Breast epithelium (tissue), 4 donors: ENCODE data around the gene CADM2. TPM values are rescaled to one million over a fixed set of nuclear protein-coding genes. Genes with fewer than 3 reads are reported as not detected.

Experiments used
- DNase-seq, 2 donors: peaks; one replicate each; pipeline ENCODE4 v3.0.0-alpha.2; 2019; ENCODE audit warnings: low spot score in 2 of 2
- H3K27ac ChIP-seq, 2 donors: fragments of 200-600 bp; sonication (generic) in 1 of 2; one replicate each; pipeline ENCODE4 v1.5.1; 2016 to 2019; ENCODE audit warnings: mild to moderate bottlenecking in 1 of 2
- H3K27me3 ChIP-seq, 2 donors: fragments of 200-600 bp; sonication (generic) in 1 of 2; one replicate each; pipeline versions ENCODE4 v1.5.1 to v1.6.0; 2017 to 2019; ENCODE audit warnings: control low read depth in 1 of 2, mild to moderate bottlenecking in 1 of 2
- H3K36me3 ChIP-seq: fragments of 200-600 bp; one replicate; pipeline ENCODE4 v1.5.1; 2019
- H3K4me1 ChIP-seq, 2 donors: fragments of 200-600 bp; sonication (generic); one replicate each; pipeline ENCODE4 v1.5.1; 2016 to 2019; ENCODE audit warnings: control low read depth in 1 of 2
- H3K4me3 ChIP-seq, 3 donors: fragments of 200-600 bp; sonication (generic); 1 replicate in 2 of 3; 2 replicates in 1 of 3; pipeline ENCODE4 v1.5.1; 2016 to 2019; ENCODE audit warnings: mild to moderate bottlenecking in 3 of 3, moderate library complexity in 2 of 3
- H3K9me3 ChIP-seq, 2 donors: fragments of 200-600 bp; sonication (generic) in 1 of 2; one replicate each; pipeline ENCODE4 v1.5.1; 2016 to 2019; ENCODE audit warnings: control low read depth in 1 of 2
- POLR2A ChIP-seq: fragments of 450-650 bp; IDR thresholded peaks from one replicate; pipeline ENCODE4 v1.6.1; 2016; ENCODE audit warnings: antibody characterized with exemption, mild to moderate bottlenecking, moderate library complexity
- POLR2AphosphoS5 ChIP-seq, 3 donors: sonication (generic); formaldehyde crosslinking; IDR thresholded peaks; one replicate each; pipeline ENCODE4 v1.6.1; 2017; ENCODE audit warnings: antibody characterized with exemption in 3 of 3
- intact Hi-C: fragments of 100-400 bp; cut with DNase I; formaldehyde crosslinking; loops from one replicate; pipeline ENCODE4 v1.15.1; 2023; ENCODE audit warnings: low total_unique reads
- total RNA-seq, 3 donors: library from RNA; depleted of rRNA; stranded (reverse); fragments of >200 nt; gene quantifications; one replicate each; pipeline ENCODE4 v1.1.0, GENCODE V29; 2016
- TF ChIP-seq, protein P1 (sequence below), 3 donors: fragments of 450-650 bp; IDR thresholded peaks; one replicate each; pipeline ENCODE4 v1.5.1; 2016 to 2017; ENCODE audit warnings: antibody characterized with exemption in 3 of 3, mild to moderate bottlenecking in 3 of 3, moderate library complexity in 3 of 3

CADM2 gene
- total RNA-seq, 3 donors from 2014 or later: 2.3 to 7.4 (median 6.9) TPM

DNA sequence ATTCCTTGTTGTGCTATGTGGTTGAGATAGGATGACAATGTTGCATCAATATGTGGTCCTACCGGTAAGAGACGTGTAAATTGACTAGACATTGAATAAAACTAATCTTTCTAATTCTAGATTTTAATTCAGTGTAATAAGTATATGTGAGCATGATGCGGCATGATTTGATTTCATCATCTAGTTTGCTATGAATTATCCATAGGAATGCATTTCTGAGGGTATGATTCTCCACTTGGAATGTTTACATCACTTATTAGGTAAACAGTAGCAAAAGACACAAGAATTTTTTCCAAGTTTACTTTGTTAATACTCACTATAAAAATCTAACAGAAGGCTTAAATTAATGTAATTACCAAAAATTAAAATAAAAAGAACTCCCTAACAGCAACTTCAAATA lies 353.5 kb downstream of the CADM2 start:
- no peaks in the 10 kb centered on the region for H3K27me3 ChIP-seq
- no peak overlapping the region for H3K27ac ChIP-seq
- TF ChIP-seq POLR2A: no peak
- TF ChIP-seq POLR2AphosphoS5 (IDR thresholded peaks at IDR 0.05): no peak
- TF ChIP-seq, protein P1, sequence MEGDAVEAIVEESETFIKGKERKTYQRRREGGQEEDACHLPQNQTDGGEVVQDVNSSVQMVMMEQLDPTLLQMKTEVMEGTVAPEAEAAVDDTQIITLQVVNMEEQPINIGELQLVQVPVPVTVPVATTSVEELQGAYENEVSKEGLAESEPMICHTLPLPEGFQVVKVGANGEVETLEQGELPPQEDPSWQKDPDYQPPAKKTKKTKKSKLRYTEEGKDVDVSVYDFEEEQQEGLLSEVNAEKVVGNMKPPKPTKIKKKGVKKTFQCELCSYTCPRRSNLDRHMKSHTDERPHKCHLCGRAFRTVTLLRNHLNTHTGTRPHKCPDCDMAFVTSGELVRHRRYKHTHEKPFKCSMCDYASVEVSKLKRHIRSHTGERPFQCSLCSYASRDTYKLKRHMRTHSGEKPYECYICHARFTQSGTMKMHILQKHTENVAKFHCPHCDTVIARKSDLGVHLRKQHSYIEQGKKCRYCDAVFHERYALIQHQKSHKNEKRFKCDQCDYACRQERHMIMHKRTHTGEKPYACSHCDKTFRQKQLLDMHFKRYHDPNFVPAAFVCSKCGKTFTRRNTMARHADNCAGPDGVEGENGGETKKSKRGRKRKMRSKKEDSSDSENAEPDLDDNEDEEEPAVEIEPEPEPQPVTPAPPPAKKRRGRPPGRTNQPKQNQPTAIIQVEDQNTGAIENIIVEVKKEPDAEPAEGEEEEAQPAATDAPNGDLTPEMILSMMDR (IDR thresholded peaks at IDR 0.05): no peak
- no peak overlapping the region for H3K4me3 ChIP-seq
- intact Hi-C loops: no loop called here
- no peaks in the 10 kb centered on the region for H3K36me3 ChIP-seq
- H3K4me1 ChIP-seq: no peaks in the 10 kb centered on the region
- H3K9me3 ChIP-seq: no peaks in the 10 kb centered on the region
- no peak for DNase-seq

DNA sequence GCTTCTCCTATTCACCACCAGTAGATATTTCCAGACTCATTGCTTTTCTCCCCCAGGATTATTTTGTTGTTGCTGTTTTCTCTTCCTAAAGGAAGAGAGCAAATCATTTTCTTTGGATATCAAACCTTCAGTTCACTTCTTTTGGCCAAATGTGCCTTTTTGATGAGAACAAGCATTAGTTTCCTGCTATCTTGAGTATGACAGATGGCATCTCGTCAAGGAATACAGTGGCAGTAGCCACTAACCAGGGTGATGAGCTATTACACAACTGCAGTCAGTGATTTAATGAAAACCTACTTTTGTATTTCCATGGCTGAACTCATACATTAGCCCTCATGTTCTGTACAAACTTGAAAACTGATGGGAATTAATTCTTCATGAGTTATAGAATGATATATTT lies 354.6 kb downstream of the CADM2 start:
- no peaks in the 10 kb centered on the region for H3K9me3 ChIP-seq
- no peak overlapping the region for H3K4me3 ChIP-seq
- intact Hi-C loops: no loop called here
- no peaks in the 10 kb centered on the region for H3K4me1 ChIP-seq
- H3K36me3 ChIP-seq: no peaks in the 10 kb centered on the region
- no peak overlapping the region for H3K27ac ChIP-seq
- H3K27me3 ChIP-seq: no peaks in the 10 kb centered on the region
- DNase-seq: no peak
- TF ChIP-seq POLR2AphosphoS5 (IDR thresholded peaks at IDR 0.05) (no peak), POLR2A (no peak)
- TF ChIP-seq, protein P1 (IDR thresholded peaks at IDR 0.05): no peak

DNA sequence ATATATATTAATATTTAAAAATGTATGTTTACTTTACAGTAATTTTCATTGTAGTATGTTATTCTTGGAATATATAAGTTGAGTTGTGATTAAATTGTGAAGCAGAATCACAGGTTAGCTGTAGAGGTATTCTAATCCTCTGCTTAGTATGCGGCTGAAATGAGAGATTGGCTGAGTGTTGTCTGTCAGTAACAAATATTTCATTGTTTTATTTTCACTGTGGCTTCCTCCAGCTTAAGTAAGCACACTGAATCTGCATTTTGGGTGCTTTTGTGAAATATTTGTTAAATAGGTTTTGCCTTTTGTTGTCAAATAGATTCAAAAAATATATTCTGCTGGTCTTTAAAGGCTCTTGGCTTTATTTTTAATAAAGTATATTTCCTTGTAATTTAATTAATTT lies 357.5 kb downstream of the CADM2 start:
- Histone ChIP-seq H3K4me1 (no peaks in the 10 kb centered on the region), H3K4me3 (no peak overlapping the region), H3K27me3 (no peaks in the 10 kb centered on the region), H3K9me3 (no peaks in the 10 kb centered on the region), H3K27ac (no peak overlapping the region), H3K36me3 (no peaks in the 10 kb centered on the region)
- intact Hi-C loops: no loop called here
- TF ChIP-seq, protein P1 (IDR thresholded peaks at IDR 0.05): no peak
- no peak for TF ChIP-seq POLR2A
- no peak for TF ChIP-seq POLR2AphosphoS5 (IDR thresholded peaks at IDR 0.05)
- no peak for DNase-seq

DNA sequence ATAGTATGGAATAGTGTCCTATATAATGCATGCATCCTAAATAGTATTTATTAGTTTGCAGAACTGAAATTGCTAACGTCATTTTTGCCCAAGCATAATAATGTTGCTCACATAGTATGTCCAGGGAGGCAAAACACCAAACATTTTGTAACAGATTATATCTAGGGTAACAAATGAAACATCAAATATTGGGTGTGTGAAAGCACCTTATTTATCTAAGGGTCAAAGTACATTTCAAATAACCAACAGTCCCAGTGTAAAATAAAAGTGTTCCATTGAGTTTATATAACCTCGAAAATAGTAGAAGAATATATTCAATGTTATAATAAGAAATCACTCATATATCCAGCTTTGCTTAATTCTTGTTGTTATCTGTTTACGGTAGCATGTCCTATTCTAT lies 363.1 kb downstream of the CADM2 start:
- no peak for TF ChIP-seq POLR2AphosphoS5 (IDR thresholded peaks at IDR 0.05)
- TF ChIP-seq, protein P1 (IDR thresholded peaks at IDR 0.05): no peak
- no peak for TF ChIP-seq POLR2A
- Histone ChIP-seq H3K4me1 (no peaks in the 10 kb centered on the region), H3K36me3 (no peaks in the 10 kb centered on the region), H3K9me3 (no peaks in the 10 kb centered on the region), H3K27me3 (no peaks in the 10 kb centered on the region), H3K4me3 (no peak overlapping the region), H3K27ac (no peak overlapping the region)
- DNase-seq: no peak
- intact Hi-C loops: no loop called here

DNA sequence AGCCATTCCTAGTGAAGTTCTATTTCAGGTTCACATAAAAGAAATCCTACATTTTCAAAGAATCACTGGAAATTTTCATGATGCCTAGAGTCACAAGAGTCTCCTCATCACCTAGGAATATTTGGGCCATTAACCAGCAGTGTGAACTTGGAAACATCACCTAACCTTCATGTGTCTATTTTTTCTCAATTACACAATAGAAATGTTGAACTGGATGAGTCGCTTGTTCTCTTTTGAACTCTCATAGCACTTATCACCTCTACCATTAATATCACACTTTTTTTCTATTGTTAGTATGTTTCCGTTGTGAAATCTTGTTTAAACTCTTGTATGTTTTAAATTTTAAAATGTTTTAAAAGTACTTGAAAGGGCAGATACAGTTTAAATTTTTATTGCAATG lies 371.3 kb downstream of the CADM2 start:
- Histone ChIP-seq H3K27ac (no peak overlapping the region), H3K4me1 (no peaks in the 10 kb centered on the region), H3K9me3 (no peaks in the 10 kb centered on the region), H3K36me3 (no peaks in the 10 kb centered on the region), H3K27me3 (no peaks in the 10 kb centered on the region), H3K4me3 (no peak overlapping the region)
- TF ChIP-seq, protein P1 (IDR thresholded peaks at IDR 0.05): no peak
- TF ChIP-seq POLR2AphosphoS5 (IDR thresholded peaks at IDR 0.05) (no peak), POLR2A (no peak)
- intact Hi-C loops: no loop called here
- DNase-seq: no peak
